ENCODE data around the gene BPIFB2.

Gene BPIFB2

DNA sequence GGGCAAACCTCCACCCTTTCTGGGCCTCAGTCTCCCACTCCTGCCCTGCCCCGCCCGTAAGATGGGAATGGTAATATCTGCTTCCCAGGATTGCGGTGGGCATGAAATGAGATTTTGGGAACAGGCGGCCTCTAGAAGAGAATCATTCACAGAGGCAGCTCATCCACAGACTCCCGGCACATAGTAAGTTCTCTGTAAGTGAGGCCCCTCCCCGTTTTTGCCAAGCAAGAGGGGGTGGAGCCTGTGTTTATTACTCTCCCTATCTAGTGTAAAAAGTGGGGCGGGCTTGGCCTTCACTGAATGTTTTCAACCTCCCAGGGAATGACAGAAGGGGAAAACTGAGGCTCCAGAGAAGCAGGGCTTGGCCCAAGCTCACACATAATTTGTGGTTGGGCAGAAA, 23.3 kb upstream of the BPIFB2 start:
- DNase-seq (ENCODE audit: low read depth, low spot score), result peak; percentile 43

GRCh38 chr20:32984631-32985354, 22.7 kb upstream of the BPIFB2 start:
- no peak for DNase-seq (ENCODE audit: low read depth, low spot score)

- no peak for DNase-seq (ENCODE audit: low read depth, low spot score)
These were observed 21.9 kb upstream of the BPIFB2 start for GRCh38 chr20:32985596-32985995.

GRCh38 chr20:32986331-32986966, 21.1 kb upstream of the BPIFB2 start:
- DNase-seq (ENCODE audit: low read depth, low spot score), result no peak

DNA sequence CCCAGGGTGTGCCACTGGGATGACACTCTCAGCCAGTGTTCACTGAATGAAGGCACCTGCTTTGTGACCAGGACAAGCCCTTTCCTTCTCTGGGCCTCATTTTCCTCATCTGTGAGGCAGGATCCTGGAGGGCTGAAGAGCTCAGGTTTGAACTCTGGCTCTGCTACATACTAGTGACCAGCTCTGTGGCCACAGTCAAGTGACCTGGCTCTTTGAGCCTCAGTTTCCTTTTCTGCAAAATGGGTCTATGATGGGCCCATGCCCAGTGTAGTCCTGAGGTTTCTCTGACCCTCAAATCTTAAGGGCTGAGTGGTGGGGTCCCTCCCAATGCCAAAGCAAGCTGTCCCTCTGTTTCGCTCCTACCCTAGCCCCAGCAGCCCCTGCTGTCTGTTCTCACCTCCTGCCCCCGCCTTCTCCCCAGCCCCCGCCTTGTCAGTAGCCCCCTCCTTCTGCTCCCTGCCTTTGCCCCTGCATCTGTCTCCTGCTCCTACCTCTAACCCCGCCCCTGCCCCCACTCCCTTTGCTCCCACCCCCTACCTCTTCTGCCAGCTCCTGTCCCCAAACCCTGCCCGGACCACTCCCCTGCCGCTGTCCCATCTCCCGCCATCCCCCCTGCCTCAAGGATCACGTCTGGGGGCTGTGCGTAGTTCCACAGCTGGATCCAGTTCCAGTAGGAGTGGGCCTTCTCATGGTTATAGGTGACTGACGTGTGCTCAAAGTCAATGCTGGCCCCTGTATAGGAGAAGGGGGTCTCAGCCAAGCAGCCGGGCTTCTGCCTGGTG, 20.3 kb upstream of the BPIFB2 start:
- no peak for DNase-seq (ENCODE audit: low read depth, low spot score)

GRCh38 chr20:32988008-32988407, 19.5 kb upstream of the BPIFB2 start:
- DNase-seq (ENCODE audit: low read depth, low spot score), result no peak

GRCh38 chr20:32989507-32990283, 17.8 kb upstream of the BPIFB2 start:
- DNase-seq (ENCODE audit: low read depth, low spot score), result no peak

DNA sequence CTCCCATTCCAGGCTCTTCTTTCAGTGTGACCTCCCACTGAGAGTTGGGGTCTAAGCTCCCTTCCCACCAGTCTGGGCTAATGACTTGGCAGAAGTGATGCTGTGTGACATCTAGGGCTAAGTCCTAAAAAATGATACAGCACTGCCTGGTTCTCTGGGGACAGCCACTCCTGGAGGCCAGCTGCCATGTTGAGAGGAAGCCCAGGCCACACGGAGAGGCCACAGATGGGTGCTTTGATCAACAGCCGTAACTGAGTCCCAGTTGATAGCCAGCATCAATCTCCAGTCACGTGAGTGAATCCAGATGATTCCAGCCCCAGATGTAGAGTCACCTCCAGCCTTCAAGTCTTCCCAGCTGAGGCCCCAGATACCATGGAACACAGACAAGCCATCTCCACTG, 17.1 kb upstream of the BPIFB2 start:
- no peak for DNase-seq (ENCODE audit: low read depth, low spot score)

- no peak for DNase-seq (ENCODE audit: low read depth, low spot score)
These were observed 16.1 kb upstream of the BPIFB2 start for GRCh38 chr20:32991383-32991782.

GRCh38 chr20:32991792-32992641, 15.5 kb upstream of the BPIFB2 start:
- no peak for DNase-seq (ENCODE audit: low read depth, low spot score)

- DNase-seq (ENCODE audit: low read depth, low spot score), result no peak
These were observed 13.9 kb upstream of the BPIFB2 start for GRCh38 chr20:32993496-32994050.

DNA sequence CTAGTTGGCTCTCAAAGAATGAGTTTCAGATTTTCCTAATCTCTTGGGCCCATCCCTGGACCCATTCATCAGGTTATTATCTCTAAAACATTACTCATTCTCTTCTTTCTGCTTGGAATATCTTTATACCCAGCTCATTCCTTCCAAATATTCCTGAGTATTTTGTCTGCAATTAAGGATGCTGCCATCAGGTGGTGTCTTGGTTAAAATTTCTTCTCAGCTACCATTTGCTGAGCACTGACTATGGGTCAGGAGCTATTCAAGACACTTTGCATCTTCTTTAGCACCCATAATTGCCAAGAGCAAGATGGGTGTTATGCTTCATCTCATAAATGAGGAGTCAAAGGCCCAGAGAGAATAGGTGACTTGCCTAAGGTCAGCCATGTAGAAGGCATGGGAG, 11.7 kb upstream of the BPIFB2 start:
- DNase-seq (ENCODE audit: low read depth, low spot score), result no peak

- DNase-seq (ENCODE audit: low read depth, low spot score), result no peak
These were observed 10.1 kb upstream of the BPIFB2 start for GRCh38 chr20:32997431-32997830.

DNA sequence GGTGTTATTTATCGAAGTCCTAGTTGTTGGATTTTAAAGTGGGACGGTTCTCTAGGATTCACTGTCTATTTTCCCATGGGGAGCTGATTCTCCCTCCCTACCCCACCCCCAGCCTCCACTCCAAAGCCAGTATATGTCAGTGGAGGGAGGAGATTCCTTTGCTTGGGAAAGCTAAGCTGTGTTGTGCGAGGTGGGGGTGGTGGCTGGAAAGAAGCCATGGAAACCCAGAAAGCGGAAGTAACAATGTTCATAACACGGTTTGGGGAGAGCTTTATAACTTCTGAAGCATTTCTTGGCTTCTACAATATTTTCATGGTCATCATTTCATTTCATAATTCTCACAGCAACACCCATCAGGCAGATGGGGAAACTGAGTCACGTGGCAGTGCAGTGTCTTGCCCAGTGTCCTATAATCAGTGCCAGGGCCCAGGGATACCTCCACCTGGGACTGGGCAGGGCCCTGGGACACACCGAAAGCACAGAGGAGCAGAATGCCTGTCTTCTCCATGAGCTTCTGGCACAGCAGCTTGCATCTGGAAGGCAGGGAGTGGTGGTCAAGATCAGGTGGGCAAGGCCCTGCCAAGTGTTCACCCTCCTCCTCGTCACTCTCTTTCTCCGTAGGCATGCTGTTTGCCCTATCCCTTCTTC, 7.8 kb upstream of the BPIFB2 start:
- DNase-seq (ENCODE audit: low read depth, low spot score), result no peak

DNA sequence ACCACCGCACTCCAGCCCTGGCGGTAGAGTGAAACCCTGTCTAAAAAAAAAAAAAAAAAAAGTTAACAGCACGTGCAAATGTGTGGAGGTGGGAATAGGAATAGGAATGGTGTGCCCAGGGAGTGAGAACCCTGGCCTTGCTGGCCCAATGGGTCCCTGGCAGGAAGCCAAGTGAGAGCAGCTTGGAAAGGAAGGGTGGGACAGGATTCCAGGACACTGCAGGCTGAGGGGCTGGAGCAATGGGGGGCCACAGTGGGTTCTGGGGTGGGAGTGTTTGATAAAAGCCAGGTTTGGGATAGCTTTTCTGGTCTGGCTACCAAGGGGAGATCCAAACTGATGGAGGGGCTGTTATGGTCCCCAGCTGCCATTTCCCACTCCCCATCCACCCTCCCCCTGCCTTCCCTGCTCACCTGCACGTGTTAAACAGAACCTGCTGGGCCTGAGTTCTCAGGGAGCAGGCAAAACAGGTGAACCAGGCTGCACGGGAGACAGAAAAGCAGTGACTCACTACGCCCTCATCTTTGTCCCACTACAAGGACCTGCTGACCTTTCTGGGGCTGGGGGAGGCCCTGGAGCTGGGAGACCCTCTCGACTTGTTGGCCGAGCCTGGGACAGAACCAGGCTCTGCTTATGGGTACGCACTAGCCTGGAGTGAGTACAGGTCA, 6.6 kb upstream of the BPIFB2 start:
- DNase-seq (ENCODE audit: low read depth, low spot score), result no peak

GRCh38 chr20:33002087-33002808, 5.3 kb upstream of the BPIFB2 start:
- no peak for DNase-seq (ENCODE audit: low read depth, low spot score)

GRCh38 chr20:33004141-33004751, 3.3 kb upstream of the BPIFB2 start, which contains the start of gene SUN5:
Gene SUN5, minus strand, starts transcription at chr20:33004433. Its CDS starts 93 bp downstream, at chr20:33004340.
- DNase-seq (ENCODE audit: low read depth, low spot score), result no peak

GRCh38 chr20:33005132-33005566, 2.4 kb upstream of the BPIFB2 start:
- peak; percentile 55 for DNase-seq (ENCODE audit: low read depth, low spot score)

Data from ELF-1 (cell line).